Activated T-cell treated with anti-CD3 and anti-CD28 coated beads, Interleukin-2, amount 50 U/mL, for 72 hours (primary cell): ENCODE measurements around the gene CRYBG3. TPM values are rescaled to one million over a fixed set of nuclear protein-coding genes. Genes with fewer than 3 reads are reported as not detected.

Source experiments
- ATAC-seq, 2 donors: fragments of 150-1000 bp; cut with Tn5 transposase; replicated peaks in 1 of 2; 2 replicates each; pipeline ENCODE4 v1.10.0; 2021; ENCODE audit warnings: moderate library complexity in 2 of 2, mild to moderate bottlenecking in 1 of 2
- DNase-seq, 2 donors: peaks; one replicate each; pipeline ENCODE4 v3.0.0; 2021 to 2022; ENCODE audit warnings: mixed read lengths in 1 of 2
- H3K27ac Mint-ChIP-seq: one replicate; pipeline ENCODE4 v1.8.0; 2022; ENCODE audit warnings: mild to moderate bottlenecking, moderate library complexity, mixed read lengths
- H3K27me3 Mint-ChIP-seq: one replicate; pipeline ENCODE4 v1.8.0; 2022; ENCODE audit warnings: low read depth, mixed read lengths
- H3K36me3 Mint-ChIP-seq, 2 donors: one replicate each; pipeline ENCODE4 v1.8.0; 2022; ENCODE audit warnings: mixed read lengths in 2 of 2, mild to moderate bottlenecking in 1 of 2; ENCODE audit not compliant: insufficient read depth in 2 of 2
- H3K4me1 Mint-ChIP-seq: one replicate; pipeline ENCODE4 v1.8.0; 2022; ENCODE audit warnings: low read depth, mixed read lengths
- H3K4me3 Mint-ChIP-seq, 2 donors: one replicate each; pipeline ENCODE4 v1.8.0; 2022; ENCODE audit warnings: mild to moderate bottlenecking in 2 of 2, mixed read lengths in 2 of 2, moderate library complexity in 2 of 2
- H3K9me3 Mint-ChIP-seq, 2 donors: one replicate each; pipeline ENCODE4 v1.8.0; 2022; ENCODE audit warnings: mixed read lengths in 2 of 2
- total RNA-seq, 2 donors: library from RNA; stranded (reverse); gene quantifications; one replicate each; pipeline ENCODE4 v1.2.3, GENCODE V29; 2022

CRYBG3 gene
- total RNA-seq, 2 donors from 2014 or later: 3.4 to 4.0 TPM

DNA sequence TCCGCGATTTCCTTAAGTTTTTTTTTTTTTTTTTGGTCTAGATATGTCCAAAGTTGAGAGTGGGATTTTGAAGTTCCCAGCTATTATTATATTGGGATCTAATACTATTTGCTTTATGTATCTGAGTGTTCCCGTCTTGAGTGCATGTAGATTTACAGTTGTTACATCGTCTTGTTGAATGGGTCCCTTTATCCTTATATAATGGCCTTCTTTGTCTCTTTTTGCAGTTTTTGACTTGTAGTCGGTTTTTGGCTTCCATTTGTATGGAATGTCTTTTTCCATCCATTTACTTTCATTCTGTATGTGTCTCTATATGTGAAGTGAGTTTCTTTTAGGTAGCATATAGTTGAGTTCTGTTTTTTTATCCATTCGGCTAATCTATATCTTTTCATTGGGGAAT is 35.6 kb downstream of the CRYBG3 start:
- Mint-ChIP-seq H3K36me3 (peaks cover 2 to 3% of the 10 kb centered on the region in 2 donors), H3K27me3 (no peaks in the 10 kb centered on the region), H3K9me3 (peaks cover 10 to 12% of the 10 kb centered on the region in 2 donors), H3K4me3 (no peak overlapping the region), H3K27ac (no peak overlapping the region), H3K4me1 (no peaks in the 10 kb centered on the region)
- DNase-seq: no peak
- ATAC-seq: no peak

- Mint-ChIP-seq H3K9me3 (peaks cover 2% of the 10 kb centered on the region in 2 donors), H3K36me3 (no peaks in the 10 kb centered on the region), H3K4me3 (no peak overlapping the region), H3K27me3 (no peaks in the 10 kb centered on the region), H3K27ac (no peak overlapping the region), H3K4me1 (no peaks in the 10 kb centered on the region)
- DNase-seq (no peak), ATAC-seq (peak in 1 of 2 donors; percentile 33)
These were observed 38.6 kb downstream of the CRYBG3 start for GRCh38 chr3:97860364-97860763.

- no peak overlapping the region for H3K27ac Mint-ChIP-seq
- peaks cover 4% of the 10 kb centered on the region for H3K4me1 Mint-ChIP-seq
- H3K27me3 Mint-ChIP-seq: no peaks in the 10 kb centered on the region
- no peaks in the 10 kb centered on the region for H3K36me3 Mint-ChIP-seq
- no peak for DNase-seq
- H3K9me3 Mint-ChIP-seq: peaks cover 0 to under 1% of the 10 kb centered on the region in 2 donors
- no peak overlapping the region for H3K4me3 Mint-ChIP-seq
- ATAC-seq: no peak
These were observed 40.8 kb downstream of the CRYBG3 start for GRCh38 chr3:97862582-97862981.

- Mint-ChIP-seq H3K27me3 (no peaks in the 10 kb centered on the region), H3K27ac (no peak overlapping the region), H3K4me3 (no peak overlapping the region), H3K36me3 (no peaks in the 10 kb centered on the region), H3K9me3 (no peaks in the 10 kb centered on the region), H3K4me1 (peaks cover 4% of the 10 kb centered on the region)
- DNase-seq (no peak), ATAC-seq (no peak)
These were observed 41.2 kb downstream of the CRYBG3 start for GRCh38 chr3:97863031-97863430.

- Mint-ChIP-seq H3K27ac (no peak overlapping the region), H3K27me3 (no peaks in the 10 kb centered on the region), H3K4me1 (peaks cover 4% of the 10 kb centered on the region), H3K4me3 (no peak overlapping the region), H3K9me3 (no peaks in the 10 kb centered on the region), H3K36me3 (no peaks in the 10 kb centered on the region)
- DNase-seq (no peak), ATAC-seq (no peak)
These were observed 42.0 kb downstream of the CRYBG3 start for GRCh38 chr3:97863775-97864174.

DNA sequence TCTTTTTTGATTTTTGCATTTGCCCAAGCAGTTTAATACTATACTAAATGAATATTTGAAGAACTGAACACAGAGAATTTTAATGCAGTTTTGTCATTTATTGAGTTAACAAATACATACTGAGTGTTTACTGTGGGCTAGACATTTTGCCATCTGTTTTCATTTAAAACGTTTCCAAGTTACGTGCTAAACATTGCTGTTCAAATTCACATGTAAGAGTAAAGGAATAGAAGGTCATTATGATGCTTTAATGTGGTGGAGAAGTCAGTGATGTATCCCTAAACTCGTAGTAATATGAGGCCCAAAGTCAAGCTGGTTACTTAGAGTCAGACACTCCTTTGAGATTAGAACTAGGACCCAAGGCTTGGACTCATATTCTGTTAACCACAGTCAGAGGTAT is 49.4 kb downstream of the CRYBG3 start:
- H3K27me3 Mint-ChIP-seq: no peaks in the 10 kb centered on the region
- no peak overlapping the region for H3K4me3 Mint-ChIP-seq
- peaks cover 27% of the 10 kb centered on the region for H3K4me1 Mint-ChIP-seq
- no peaks in the 10 kb centered on the region for H3K9me3 Mint-ChIP-seq
- DNase-seq (no peak), ATAC-seq (no peak)
- no peak overlapping the region for H3K27ac Mint-ChIP-seq
- no peaks in the 10 kb centered on the region for H3K36me3 Mint-ChIP-seq

- H3K4me3 Mint-ChIP-seq: peak overlapping the region; percentile 23 to 72
- peaks cover 24% of the 10 kb centered on the region for H3K4me1 Mint-ChIP-seq
- ATAC-seq (peak; percentile 94 to 95), DNase-seq (peak; percentile 48 to 51)
- no peaks in the 10 kb centered on the region for H3K27me3 Mint-ChIP-seq
- no peaks in the 10 kb centered on the region for H3K36me3 Mint-ChIP-seq
- H3K9me3 Mint-ChIP-seq: no peaks in the 10 kb centered on the region
- peak overlapping the region; percentile 82 for H3K27ac Mint-ChIP-seq
These were observed 50.2 kb downstream of the CRYBG3 start for GRCh38 chr3:97871801-97872524.

- ATAC-seq (peak in 1 of 2 donors; percentile 27), DNase-seq (no peak)
- no peaks in the 10 kb centered on the region for H3K36me3 Mint-ChIP-seq
- no peaks in the 10 kb centered on the region for H3K27me3 Mint-ChIP-seq
- peaks cover 23% of the 10 kb centered on the region for H3K4me1 Mint-ChIP-seq
- H3K4me3 Mint-ChIP-seq: peak overlapping the region; percentile 23 to 72
- H3K27ac Mint-ChIP-seq: peak overlapping the region; percentile 82
- no peaks in the 10 kb centered on the region for H3K9me3 Mint-ChIP-seq
These were observed 50.8 kb downstream of the CRYBG3 start for GRCh38 chr3:97872525-97873042.

DNA sequence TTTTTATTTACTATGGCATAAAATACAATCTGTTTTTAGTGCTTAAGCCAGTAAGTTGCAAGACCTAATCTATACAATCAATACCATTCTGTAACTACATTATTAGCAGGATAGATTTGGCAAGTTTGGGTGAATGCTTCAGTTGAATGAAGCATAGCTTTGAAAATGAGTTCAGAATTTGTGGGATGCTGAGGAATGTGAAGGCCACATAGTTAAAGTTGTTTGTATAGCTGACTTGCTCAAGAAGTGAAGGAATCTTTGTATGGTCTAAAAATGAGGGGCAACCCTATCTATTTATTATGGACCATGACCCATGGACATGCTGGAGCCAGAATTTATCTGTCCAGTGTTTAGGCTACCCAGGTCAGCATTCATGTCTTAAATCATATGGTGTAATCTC is 58.5 kb downstream of the CRYBG3 start:
- ATAC-seq (no peak), DNase-seq (no peak)
- Mint-ChIP-seq H3K36me3 (no peaks in the 10 kb centered on the region), H3K4me3 (no peak overlapping the region), H3K27me3 (no peaks in the 10 kb centered on the region), H3K9me3 (no peaks in the 10 kb centered on the region), H3K4me1 (peaks cover 9% of the 10 kb centered on the region), H3K27ac (no peak overlapping the region)

GRCh38 chr3:97882975-97883598 is 61.3 kb downstream of the CRYBG3 start:
- H3K9me3 Mint-ChIP-seq: no peaks in the 10 kb centered on the region
- ATAC-seq (peak; percentile 73 to 79), DNase-seq (peak; percentile 12 to 39)
- H3K27ac Mint-ChIP-seq: no peak overlapping the region
- H3K4me3 Mint-ChIP-seq: peak overlapping the region; percentile 57 to 62
- peaks cover 9% of the 10 kb centered on the region for H3K4me1 Mint-ChIP-seq
- H3K27me3 Mint-ChIP-seq: no peaks in the 10 kb centered on the region
- no peaks in the 10 kb centered on the region for H3K36me3 Mint-ChIP-seq

DNA sequence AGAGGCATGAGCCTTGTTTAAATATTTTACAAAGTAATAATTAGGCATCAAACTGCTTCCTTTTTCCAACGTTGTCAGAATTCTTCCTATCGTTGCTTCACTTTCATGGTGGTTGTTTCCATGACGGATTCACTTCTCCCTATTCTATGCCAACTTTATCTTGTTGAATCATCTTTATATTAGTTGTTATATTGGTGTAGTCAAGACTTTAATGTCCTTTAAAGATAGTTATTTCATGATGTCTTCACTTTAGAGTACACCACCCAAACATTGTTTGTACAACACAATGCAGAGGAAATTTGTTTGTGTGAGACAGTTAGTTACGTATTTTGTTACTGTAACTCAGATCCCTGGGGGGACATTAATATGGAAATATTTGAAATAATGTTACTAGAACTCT is 61.9 kb downstream of the CRYBG3 start:
- no peak overlapping the region for H3K27ac Mint-ChIP-seq
- H3K27me3 Mint-ChIP-seq: no peaks in the 10 kb centered on the region
- DNase-seq (no peak), ATAC-seq (no peak)
- no peaks in the 10 kb centered on the region for H3K9me3 Mint-ChIP-seq
- H3K4me1 Mint-ChIP-seq: peaks cover 9% of the 10 kb centered on the region
- no peaks in the 10 kb centered on the region for H3K36me3 Mint-ChIP-seq
- H3K4me3 Mint-ChIP-seq: no peak overlapping the region

- Mint-ChIP-seq H3K36me3 (no peaks in the 10 kb centered on the region), H3K27ac (no peak overlapping the region), H3K4me3 (no peak overlapping the region), H3K9me3 (no peaks in the 10 kb centered on the region), H3K27me3 (no peaks in the 10 kb centered on the region), H3K4me1 (peaks cover 9% of the 10 kb centered on the region)
- no peak for ATAC-seq
- no peak for DNase-seq
These were observed 62.8 kb downstream of the CRYBG3 start for GRCh38 chr3:97884586-97885123.

DNA sequence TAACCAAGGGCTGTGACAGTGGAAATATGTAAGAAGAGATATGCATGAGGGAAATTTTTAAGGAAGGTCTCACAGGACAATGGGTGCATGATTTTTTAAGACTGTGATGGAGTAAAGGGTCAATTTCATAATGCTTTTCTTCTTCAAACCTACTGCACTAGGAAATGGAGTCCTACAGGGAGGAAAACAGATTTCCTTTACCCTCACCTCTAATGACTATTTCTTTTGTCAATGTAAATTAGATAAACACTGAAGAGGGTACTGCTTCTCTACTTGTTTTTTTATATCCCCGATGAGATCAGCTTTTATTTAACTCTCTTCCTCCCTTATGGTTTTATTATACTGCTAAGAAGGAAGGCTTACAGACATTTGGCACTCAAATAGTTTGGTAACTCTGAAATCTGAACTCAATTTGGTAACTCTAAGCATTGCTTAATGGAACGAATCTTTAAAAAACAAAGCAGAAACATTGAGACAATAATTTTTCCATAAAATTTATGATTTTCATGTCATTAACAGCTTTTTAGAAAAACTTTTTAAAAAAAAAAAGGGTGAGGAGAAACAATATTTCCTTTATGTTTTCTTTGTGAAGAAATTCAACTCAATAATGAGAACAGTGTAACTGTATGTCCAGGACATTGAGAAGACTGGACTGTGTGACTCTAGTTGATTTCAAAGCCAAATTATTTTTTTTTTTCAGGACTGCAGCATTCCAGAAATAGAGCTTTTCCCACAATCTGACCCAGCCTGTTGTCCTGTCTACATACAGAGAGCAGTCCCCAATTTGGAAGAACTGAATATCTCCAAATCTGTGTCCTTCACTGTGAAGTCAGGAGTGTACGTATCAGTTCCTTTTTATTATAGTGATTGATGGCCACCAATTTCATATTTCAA is 64.4 kb downstream of the CRYBG3 start:
- DNase-seq (no peak), ATAC-seq (no peak)
- Mint-ChIP-seq H3K9me3 (no peaks in the 10 kb centered on the region), H3K4me3 (no peak overlapping the region), H3K4me1 (peaks cover 9% of the 10 kb centered on the region), H3K36me3 (no peaks in the 10 kb centered on the region), H3K27me3 (no peaks in the 10 kb centered on the region), H3K27ac (no peak overlapping the region)
